GM19351 (cell line): ENCODE data around the gene PDZRN4.
"Not testable (repeated sequence)": the region's sequence is repeated elsewhere in the genome, so short reads cannot be mapped to it uniquely, and the experiment has no call there.

Source experiments
- ATAC-seq: cut with Tn5 transposase; IDR thresholded peaks from one replicate; pipeline ENCODE4 v1.9.1; 2021; ENCODE audit warnings: mild to moderate bottlenecking, moderate library complexity; ENCODE audit not compliant: unreplicated experiment

Gene PDZRN4

DNA sequence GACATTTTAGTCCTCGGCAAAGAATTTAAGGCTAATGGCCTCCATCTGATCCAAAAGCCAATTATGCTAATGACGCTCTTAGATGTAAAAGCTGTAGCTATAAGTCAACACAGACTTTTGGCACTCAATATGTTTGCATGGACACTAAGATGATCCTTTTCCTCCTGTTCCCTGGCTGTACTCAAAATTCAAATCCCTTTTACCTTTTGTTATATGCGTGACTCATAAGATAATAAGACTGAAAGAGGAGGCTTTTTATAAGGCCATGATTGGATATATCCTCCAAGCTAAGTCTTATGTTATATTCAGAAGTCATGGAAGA lies 89.8 kb downstream of the PDZRN4 start:
- ATAC-seq: no peak

DNA sequence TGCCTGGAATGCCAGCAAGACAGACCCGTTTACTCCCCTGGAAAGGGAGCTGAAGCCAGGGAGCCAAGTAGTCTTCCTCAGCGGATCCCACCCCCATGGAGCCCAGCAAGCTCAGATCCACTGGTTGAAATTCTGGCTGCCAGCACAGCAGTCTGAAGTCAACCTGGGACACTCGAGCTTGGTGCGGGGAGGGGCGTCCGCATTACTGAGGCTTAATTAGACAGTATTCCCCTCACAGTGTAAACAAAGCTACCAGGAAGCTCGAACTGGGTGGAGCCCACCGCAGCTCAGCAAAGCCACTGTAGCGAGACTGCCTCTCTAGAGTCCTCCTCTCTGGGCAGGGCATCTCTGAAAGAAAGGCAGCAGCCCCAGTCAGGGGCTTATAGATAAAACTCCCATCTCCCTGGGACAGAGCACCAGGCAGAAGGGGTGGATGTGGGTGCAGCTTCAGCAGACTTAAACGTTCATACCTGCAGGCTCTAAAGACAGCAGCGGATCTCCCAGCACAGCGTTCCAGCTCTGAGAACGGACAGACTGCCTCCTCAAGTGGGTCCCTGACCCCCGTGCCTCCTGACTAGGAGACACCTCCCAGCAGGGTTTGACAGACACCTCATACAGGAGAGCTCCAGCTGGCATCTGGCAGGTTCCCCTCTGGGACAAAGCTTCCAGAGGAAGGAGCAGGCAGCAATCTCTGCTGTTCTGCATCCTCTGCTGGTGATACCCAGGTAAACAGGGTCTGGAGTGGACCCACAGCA lies 92.4 kb downstream of the PDZRN4 start:
- not testable (repeated sequence) for ATAC-seq

DNA sequence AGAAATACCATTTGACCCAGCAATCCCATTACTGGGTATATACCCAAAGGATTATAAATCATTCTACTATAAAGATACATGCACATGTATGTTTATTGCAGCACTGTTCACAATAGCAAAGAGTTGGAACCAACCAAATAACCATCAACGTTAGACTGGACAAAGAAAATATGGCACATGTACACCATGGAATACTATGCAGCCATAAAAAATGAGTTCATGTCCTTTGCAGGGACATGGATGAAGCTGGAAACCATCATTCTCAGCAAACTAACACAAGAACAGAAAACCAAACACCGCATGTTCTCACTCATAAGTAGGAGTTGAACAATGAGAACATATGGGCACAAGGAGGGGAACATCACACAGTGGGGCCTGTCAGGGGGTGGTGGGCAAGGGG lies 97.3 kb downstream of the PDZRN4 start:
- not testable (repeated sequence) for ATAC-seq

- ATAC-seq: no peak
Measured at GRCh38 chr12:41286426-41286825, 98.3 kb downstream of the PDZRN4 start.

- ATAC-seq: peak; percentile 74
Measured at GRCh38 chr12:41287500-41288141, 99.5 kb downstream of the PDZRN4 start.

DNA sequence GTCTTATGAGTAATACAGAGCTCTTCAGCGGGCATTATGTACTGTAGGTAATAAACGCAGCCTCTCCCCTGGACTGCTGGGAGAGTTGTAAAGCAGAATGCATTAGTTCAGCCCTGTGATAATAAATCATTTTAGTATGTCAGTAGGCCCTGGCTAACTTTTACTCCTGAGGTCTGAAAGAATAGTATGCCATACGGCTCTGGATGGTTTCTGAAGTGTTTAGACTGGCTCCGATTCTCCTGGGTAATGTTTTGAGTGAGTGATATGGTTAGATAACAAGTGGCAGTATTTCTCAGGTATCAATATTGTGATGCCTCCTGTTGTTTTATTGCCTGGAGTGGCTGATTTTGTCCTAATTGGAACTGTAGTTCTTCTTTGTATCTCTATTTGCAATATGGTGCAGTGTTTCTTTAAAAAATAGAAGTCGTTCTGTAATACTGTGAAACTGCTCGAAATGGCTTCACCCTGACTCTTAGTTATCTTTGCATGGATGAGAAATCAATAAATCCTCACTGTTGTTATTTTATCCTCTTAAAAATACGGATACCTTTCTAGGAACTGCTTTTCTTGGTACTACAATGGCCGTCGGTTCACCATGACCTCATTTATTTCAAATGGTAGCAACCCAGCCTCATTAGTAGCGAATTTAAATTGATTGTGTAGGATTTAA lies 100.2 kb downstream of the PDZRN4 start:
- no peak for ATAC-seq

DNA sequence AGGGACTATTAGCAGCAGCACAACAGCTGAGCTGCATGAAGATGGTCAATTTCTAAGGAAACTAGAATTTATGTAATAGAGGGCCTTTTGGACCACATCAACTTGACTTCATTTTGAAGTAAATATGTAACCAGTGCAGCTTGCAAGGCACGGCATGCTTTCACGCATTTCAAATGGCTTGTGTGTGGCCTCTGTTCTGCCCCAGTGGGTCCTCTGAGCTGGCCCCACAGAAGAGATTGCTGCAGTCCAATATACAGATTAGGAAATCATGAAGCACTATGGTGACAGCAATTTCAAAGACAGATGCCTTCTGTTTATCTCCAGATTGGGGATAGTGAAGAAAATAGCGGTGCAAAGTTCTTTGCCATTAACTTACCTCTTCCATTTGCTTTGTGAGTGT lies 101.4 kb downstream of the PDZRN4 start:
- ATAC-seq: no peak

GRCh38 chr12:41293011-41293410 lies 104.9 kb downstream of the PDZRN4 start:
- no peak for ATAC-seq

GRCh38 chr12:41293461-41293860 lies 105.3 kb downstream of the PDZRN4 start:
- no peak for ATAC-seq

DNA sequence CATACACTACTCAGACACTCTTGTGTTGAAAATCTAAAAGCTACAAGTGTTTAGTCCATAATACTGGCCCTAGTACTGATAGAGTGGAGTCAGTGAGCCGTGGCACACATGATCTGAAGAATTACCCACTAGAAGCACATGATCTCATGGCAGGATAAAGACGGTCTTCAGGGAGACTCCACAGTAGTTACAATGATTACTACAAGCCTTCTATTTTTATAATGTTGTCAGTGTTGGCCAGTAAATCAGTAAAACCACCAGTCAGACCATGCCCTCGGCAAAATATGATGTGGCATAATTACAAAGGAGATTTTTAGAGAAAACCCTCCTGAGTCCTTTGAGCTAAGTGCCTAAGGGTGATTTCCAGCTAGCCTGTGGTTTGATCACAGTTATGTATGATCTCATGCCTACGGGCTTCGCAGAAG lies 114.9 kb downstream of the PDZRN4 start:
- no peak for ATAC-seq

GRCh38 chr12:41304526-41304925 lies 116.4 kb downstream of the PDZRN4 start:
- ATAC-seq: no peak

DNA sequence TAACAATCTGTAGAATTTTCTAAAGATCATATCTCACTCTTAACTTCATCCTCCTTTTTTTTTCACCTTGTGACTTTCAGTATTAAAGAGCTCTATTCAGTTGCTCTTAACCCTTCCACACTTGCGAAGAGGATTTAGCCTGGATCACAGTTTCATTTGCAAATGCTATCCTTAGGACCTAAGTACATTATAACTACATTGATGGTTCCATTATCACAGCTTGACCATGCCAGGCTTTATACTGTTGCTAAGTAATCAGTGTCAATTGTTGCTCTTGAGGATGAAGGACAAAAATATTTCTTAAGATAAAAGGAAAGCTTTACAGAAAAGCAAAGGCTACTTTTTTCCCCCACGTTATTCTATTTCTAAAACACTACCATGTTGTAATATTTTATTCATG lies 122.2 kb downstream of the PDZRN4 start:
- no peak for ATAC-seq

GRCh38 chr12:41311883-41312282 lies 123.8 kb downstream of the PDZRN4 start:
- no peak for ATAC-seq

DNA sequence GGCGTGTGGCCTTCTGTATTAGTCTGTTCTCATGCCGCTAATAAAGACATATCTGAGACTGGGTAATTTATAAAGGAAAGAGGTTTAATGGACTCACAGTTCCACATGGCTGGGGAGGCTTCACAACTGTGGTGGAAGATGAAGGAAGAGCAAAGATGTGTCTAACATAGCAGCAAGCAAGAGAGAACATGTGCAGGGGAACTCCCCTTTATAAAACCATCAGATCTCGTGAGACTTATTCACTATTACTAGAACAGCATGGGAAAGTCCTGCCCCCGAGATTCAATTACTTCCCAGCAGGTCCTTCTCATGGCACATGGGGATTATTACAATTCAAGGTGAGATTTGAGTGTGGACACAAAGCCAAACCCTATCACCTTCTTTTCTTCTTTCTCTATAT lies 124.3 kb downstream of the PDZRN4 start:
- ATAC-seq: not testable (repeated sequence)

- no peak for ATAC-seq
Measured at GRCh38 chr12:41325336-41325735, 137.2 kb downstream of the PDZRN4 start.

- no peak for ATAC-seq
Measured at GRCh38 chr12:41327096-41327895, 139.2 kb downstream of the PDZRN4 start.

DNA sequence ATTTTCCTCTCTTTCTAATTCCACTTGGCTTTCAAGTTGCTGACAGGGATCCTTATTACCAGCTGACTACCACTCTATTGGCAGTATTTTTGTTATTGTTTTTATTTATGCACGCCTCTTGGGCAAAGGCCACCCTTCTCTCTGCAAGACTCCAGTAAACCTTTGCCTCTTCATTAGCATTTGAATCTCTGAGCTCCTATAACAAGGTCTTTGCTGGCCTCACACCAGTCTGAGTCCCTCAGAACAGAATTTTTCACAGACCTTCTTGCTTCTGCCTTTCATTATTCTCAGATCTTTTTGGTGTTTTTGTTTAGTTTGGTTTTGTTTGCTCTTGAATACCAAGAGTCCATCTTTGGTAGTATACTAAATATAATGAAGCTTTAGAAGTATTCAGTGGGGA lies 145.9 kb downstream of the PDZRN4 start:
- ATAC-seq: no peak

DNA sequence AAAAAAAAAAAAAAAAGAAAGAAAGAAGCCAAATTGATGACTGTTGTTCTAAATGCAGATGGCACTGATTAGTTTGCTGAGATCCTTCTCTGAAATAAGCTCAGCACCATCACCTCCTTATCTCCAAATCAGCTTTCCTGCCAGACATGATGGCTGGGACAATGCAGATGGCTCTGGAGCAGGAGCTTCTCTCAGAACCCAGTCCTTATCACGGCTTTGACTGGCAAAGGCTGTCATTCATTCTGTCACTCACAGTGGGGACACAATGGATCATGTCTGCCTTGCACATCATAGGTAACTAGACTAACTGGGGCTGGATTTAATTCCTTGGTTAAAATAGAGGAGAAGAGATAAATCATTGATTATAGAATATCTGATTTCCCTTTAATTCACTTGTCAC lies 146.3 kb downstream of the PDZRN4 start:
- ATAC-seq: no peak

DNA sequence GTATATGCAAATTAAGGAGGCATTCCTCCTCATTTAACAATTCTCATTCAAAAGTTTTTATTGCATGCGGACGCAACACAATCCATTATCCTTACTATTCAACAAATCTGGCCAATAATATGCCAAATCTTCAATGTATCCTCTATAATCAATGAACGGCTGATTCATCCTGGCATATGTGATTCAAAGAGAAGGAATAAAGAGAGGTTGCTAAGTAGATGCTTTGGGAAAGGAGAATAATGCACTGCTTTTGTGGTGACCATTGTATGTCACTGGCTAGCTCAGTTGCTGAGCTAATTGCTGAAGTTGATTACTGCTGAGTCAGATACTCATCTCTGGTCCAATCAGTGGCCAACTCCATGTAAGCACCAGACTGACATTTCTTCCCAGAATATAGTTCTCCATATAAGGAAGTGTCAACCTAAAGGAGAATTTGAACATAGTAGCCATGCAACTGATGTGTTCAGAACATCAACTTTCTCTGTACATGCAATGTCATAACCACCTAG lies 148.0 kb downstream of the PDZRN4 start:
- ATAC-seq: no peak

- ATAC-seq: no peak
Measured at GRCh38 chr12:41339784-41340183, 151.7 kb downstream of the PDZRN4 start.

GRCh38 chr12:41344776-41345470 lies 156.8 kb downstream of the PDZRN4 start:
- no peak for ATAC-seq
